IPS-NIHi7 (cell line): ENCODE data around the gene TFPI.
A peak's percentile ranks its signal among the peaks of the same experiment; 100 is the strongest.

Source experiments
- DNase-seq: peaks from one replicate; pipeline ENCODE4 v3.0.0; 2012; ENCODE audit warnings: mixed read lengths; ENCODE audit errors: extremely low spot score

Gene TFPI

DNA sequence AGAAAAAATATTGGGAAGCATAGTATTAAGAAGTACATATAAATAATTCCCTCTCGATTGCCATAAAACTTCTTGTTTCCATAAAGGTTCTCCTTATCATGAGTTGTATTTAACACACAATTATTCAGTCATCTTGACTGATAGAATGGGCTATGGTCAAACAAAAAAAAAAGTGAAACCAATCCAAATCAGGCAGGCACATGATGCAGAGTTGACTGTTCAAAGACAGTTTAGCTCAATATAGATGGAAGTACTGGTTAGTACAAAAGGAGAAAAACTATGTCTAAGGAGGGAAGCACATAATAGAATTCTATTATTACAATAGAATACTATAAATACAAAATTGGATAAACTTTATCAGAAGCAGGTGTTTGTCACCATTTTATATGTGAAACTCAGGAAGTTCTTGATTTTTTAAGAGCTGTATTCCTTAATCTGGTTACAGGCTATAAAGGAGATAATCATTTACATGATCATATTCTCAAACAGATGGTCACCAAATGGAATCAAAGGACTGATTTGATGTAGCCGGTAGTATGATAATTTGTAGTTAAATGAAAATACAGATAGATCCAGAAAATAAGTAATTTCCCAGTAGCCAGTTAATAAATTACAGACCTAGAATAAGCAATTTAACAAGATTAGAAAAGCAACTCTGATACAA lies 88.0 kb downstream of the TFPI start:
- no peak for DNase-seq

DNA sequence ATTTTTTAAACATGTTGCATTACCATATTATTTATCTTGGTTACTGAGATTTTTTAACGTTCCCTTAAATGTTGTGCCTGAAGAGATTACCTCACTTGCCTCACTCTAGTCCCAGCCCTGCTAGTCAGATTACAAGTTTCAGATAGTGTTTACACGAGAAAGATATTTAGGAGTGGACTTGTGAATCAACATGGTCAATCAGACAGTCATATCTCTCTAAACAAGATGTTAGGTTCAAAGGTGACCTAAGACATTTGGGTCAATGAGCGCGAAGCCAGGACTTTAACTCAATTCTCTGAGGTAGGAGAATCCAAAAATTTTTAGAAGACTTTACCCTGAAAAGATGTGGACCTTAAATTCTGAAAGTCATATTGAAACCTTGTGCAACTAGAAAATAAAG lies 91.4 kb downstream of the TFPI start:
- no peak for DNase-seq

DNA sequence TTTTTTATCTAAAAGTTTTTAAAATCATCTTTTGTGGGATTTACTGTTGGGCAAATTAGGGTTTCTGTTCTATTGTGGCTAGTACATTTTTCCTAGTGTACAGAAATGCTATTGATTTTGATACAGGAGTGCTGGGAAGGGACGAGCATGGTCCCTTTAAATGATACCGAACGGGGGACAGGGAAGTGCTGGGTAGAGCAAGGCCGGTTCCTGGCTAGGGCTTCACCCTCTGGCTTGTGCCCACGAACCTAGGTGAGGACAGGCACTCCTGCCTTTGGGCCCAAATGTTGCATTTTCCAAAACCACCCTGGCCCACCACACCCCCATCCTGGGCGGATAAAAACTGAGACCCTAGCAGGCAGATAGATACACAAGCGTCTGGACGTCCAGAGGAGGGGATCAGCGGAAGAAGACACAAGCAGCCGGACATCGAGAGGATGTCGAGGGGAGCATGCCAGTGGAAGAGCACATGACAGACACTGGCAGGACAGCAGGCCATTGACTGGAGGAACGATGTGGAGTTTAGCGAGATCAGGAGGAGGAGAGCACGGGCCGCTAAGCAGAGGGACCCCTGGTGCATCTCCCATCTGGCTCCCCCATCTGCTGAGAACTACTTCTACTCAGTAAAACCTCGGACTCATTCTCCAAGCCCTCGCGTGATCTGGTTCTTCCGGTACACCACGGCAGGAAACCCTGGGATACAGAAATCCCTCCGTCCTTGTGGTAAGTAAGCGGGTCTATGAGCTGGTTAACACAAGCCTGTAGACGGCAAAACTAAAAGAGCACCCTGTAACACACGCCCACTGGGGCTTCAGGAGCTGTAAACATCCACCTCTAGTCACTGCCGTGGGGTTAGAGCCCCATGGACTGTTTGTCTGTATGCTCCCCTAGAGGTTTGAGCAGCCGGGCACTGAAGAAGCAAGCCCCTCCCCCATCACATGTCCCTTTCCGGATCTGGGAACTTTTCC lies 92.7 kb downstream of the TFPI start:
- peak; percentile 63 for DNase-seq

DNA sequence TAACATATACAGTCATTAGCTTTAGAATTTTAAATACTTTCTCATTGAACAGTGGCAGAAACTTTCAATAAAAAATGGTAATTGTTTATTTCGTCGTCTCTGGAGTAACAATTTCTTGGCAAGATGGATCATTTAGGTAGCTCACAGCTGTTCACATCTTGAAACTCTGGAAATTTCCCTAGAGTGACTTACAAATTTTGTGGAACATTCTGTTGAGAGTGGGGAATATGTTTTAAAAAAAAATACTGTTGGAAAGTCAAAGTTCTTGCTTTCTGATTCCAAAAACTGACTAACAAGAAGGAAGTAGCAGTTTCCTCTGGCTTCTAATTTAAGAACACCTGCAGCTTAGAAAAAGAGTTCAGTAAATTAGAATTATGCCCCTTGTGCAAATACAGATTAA lies 95.0 kb downstream of the TFPI start:
- DNase-seq = no peak

DNA sequence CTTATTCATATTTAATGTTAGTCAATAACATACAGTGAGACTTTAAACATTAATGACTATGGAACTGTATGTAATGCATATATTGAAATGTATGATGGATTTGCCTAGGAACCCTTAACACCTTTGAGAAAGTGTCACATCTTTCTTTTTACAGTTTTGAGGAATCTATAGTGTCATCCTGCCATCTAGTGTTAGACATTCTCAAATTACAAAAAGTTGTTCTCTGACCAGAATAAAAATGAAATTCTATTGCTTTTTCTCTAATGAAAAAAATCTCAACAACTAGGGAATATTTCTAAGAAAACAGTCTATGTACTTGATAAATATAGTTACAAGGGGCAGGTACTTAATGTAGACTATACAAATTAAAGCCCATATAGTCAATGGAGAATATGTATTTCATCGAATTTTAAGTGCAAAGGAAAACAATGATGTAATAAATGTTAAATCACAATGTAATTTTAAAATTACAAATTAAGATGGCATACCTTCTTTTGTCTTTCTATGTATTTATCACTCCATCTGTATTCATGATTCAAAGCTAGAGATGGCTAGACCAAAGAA lies 101.1 kb downstream of the TFPI start:
- DNase-seq = peak; percentile 9

DNA sequence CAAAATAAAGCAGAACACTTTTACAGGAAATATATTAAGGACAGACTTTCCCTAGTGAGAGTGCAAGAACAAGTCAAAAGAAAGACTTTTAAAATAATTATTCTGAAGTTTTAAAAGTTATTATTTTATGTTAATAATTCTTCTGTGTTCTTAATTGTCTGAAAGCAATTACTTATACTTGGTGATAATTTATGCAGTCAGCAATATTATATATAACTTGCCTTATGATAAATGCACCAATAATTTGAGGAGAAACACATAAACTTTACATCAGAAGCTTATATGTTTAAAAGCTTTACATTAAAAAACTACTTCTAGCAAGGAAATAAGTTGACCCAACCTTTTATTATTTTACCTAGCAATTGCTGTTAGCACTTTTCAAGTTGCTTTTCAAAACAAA lies 102.7 kb downstream of the TFPI start:
- DNase-seq = no peak

DNA sequence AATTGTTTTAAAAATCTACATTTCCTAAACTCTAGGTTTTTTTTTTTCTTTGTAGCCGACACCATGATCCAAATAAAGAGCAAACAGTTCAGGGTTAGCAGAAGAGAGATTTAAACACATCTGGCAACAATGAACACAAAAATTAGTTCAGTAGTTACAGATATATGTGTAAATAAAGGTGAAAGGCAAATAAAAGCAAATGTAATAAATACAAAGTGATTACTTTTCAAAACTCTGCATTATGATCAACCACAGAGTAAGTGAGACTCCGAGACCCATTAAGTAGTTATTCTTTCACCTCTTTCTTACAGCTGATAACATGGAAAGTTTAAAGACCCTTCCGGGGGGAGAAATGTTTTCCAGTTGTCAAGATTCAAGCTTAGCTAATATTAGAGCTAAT lies 106.9 kb downstream of the TFPI start:
- DNase-seq = no peak

DNA sequence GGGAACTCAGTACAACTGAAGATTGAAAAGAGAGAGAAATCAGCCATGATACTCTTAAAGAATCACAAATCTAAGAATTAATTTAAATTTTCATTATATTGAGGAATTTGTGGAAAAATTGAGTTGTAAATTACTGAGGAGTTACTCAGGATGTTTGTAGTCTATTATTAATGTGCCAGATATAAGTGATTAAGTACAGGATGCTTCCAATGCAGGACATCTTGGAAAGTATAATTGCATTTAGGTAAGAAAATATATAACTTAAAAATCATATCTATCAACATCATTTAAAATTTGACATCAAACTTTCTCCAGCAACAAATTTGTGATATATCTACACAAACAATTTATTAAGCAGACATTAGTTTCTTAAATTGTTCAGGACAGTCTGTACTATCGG lies 107.5 kb downstream of the TFPI start:
- DNase-seq = no peak

DNA sequence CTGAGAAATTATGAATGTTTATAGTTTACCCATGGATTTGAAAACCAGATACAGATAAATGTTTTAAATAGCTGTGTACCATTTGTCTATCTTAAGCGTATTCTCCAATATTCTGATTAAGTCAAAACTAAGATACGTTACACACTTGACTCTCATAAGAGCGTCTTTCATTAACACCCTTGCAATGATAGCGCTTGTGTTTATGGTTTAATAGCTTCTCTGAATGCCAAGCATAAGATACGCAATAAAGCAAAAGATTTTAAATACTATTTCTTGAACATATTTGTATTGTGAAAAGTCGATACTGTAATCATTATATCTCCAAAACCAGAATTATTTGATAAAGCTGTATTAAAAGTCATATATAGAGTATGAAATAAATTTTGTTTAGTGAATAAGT lies 109.2 kb downstream of the TFPI start:
- no peak for DNase-seq

DNA sequence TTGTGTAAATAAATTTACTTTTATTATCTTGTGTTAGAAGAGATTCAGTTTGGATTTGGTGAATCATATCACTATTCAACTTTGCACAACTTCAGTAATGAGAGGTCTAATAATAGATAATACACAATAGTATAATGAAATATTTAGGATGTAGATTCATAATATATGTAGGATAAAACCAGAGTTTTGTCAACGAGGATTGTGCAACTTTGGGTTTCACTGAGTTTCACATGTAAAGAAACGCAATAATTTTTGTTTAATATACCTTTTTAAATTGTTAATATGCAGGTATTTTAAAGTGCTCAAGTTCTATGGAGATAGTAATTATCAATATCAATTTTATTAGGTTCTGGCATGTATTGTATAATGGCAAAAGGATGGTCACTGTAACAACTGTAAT lies 111.5 kb downstream of the TFPI start:
- DNase-seq = no peak

DNA sequence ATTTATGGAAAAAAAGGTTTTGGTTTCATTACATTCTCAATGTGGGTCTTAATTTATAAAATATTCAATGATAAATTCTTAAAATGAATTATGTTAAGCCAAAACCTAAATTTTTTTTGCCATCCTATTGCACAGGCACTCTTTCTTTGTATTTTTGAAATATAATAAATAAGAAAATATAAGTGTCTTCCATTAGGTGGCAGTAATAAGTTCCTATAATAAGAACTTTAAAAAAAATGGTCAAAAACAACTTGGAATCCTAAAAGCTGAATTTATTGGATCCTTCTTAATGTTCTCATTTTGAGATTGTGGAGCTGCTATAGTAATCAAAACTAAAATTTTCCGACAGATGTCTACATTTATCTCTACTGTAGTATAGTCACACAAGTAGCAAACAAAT lies 111.9 kb downstream of the TFPI start:
- DNase-seq = no peak

DNA sequence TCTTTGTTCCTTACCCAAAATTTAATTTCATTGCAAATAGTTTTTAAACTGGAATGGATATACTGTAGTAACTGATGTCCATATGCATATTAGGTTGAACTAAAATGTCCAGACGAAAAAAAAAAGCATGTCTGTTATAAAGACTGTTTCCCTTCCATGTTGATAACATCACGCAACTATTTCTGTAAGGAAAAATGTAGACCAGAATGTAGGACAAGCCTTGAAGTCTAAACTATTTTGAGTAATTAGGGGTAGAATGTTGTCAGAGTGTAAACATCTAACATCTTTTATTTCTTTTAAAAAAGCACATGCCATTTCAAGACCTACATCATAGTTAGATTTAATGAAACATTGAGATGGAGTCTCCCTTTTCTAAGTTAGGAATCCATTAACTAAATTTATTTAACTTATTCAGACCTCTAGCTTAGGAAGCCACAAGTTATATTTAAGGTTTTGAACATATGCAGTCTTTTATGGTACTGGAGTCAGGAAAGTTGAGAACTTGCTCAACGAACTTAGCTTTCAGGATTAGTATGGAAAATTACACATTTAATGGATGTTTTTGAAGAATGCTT lies 114.0 kb downstream of the TFPI start:
- DNase-seq = no peak

DNA sequence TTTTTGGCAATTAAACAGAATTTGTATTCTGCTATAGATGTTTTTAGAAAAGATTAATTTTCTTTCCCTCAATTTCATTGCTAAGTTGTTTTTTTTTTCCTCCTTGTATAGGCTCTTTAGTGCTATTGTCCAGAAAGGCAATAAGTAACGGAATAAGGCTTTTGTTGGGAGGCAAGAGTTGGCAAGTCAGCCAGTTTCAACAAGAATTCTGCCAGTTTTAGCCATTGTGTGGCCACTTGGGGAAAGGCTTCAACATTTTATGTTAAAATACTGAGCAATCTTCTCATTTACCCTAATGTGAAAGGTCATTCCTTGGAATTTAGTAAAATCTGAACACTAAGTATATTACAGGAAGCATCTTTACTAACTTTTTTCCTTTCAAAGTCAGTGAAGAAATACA lies 115.8 kb downstream of the TFPI start:
- DNase-seq = no peak

DNA sequence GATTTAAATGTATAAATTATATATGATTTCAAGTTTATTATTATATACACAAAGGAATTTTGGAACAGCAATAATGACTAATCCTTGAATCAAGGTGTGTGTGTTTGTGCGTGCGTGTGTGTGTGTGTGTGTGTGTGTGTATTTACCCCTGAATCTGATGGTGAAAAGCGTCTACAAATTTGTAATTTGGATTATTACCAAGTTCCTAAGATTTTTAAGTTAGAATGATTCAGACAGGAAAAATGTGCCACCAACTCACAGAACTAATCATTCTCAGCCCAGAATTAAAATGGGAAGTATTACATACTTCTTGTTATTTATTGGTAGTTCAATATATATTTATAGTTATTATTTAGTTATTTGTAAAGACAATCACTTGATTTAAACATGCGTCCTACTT lies 118.5 kb downstream of the TFPI start:
- no peak for DNase-seq

DNA sequence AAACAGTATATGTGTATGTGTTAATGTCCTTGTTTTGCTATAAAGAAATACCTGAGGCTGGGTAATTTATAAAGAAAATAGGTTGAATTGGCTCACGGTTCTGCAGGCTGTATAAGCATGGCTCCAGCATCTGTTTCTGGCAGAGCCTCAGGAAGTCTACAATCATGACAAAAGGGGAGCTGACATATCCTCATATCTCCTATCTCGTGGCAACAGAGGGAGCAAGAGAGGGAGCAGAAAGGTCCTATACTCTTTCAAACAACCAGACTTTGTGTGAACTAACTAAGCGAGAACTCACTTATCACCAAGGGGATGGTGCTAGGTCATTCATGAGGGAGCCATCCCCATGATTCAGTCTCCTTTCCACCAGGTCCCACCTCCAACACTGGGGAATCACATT lies 119.2 kb downstream of the TFPI start:
- DNase-seq = no peak

DNA sequence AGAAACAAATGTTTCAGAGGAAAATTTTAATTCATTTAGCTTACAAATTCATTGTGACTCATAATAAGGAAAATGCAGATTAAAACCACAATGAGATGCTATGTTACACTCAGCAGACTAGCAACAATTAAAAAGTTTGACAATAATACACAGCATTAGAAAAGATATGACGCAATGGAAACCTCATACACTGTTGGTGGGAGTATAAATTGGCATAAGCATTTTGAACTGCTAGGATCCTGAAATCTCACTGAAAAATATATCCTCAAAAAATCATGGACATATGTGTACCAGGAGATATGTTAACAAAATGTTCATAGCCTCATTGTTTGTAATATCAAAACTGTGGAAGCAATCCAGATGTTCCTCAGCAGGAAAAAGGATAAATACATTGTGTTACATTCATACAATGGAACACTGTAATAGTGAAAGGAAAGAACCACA lies 119.9 kb downstream of the TFPI start:
- no peak for DNase-seq

DNA sequence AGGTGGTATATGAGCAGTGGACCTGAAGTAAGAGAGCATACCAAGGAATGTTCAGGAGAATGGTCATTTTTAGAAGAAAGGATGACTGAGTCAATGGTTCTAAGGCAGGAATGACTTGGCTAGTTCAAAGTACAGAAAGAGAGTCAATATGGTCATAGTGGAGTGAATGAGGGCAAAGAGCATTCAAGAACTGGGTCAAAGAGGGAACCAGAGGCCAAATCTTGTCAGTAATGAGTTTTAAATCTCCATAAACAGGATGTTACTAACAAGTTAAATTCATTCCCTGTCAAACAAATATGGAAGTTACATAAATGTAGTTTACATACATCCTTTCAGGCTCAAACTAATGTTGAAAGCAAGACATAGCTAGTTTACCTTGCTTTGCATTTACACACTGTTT lies 122.3 kb downstream of the TFPI start:
- DNase-seq = no peak

DNA sequence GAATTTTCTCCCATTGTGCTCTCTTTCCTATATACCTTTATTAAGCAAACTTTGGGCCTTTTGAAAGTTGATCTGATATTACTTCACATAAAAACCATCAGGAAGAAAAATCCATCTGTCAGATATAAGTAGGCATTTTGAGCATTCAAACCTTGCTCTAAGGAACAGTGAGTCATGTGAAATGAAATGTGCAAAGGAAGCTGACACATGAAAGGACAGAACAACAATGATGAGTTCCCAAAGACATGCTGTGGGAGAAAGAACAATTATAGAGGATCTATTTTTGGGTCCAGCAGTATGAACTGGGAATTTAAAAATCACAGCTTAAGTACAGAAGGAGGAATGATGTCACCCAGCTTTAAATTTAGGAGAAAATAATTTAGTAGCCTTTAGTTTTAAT lies 124.2 kb downstream of the TFPI start:
- DNase-seq = no peak

DNA sequence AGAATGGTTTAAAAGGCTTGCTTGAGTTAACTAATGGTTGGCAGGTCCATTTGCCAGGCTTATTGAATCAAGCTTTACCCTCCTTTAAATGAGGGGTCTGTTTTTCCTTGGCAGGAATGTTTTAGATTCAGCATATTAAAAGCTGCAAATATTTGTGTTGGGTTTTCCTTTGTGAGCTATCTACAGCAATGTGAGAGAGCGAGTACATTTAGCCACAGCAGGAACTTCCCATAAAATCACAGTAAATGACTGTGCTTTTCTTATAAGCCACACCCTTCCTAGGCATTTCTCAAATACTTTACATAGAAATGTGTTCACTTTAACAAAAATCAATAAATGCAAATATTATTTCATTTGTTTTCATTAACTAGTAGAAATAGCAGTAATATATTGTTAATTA lies 130.1 kb downstream of the TFPI start:
- no peak for DNase-seq

DNA sequence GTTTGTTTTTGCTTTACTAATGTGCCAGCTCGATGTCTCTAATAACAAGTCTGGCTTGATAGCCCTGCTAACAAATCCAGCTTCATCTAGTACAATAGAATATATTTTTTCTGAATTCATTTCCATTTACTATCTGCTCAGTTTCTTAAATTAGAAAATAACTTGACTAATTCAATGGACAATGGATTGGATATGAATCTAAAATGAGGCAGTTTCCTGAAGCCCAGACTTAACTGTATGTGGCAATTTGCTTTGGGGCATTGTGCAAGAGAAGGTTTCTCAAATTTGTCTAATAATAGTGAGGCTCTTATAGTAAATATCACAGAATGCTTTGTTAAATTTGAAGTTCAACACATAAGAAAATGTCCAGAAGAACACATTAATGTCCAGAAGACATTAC lies 132.0 kb downstream of the TFPI start:
- DNase-seq = no peak

DNA sequence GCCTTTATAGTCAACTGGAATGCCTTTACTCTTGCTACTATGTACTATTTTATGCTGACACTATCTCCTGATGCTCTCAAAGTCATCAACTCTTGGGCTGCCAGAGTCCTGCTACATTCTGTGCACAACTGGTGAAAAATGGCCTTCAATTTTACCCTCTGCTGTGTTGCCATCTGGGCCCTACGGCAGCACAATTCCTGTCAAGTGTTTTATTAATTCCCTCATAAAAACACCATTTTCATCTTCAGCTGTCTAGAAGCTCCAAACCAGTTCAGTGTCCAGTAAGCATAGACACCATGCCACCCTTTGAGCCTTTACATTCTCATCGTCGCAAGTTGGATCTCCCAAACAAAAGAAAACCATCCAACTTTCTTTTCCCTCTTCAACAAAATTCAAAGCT lies 132.7 kb downstream of the TFPI start:
- DNase-seq = no peak

DNA sequence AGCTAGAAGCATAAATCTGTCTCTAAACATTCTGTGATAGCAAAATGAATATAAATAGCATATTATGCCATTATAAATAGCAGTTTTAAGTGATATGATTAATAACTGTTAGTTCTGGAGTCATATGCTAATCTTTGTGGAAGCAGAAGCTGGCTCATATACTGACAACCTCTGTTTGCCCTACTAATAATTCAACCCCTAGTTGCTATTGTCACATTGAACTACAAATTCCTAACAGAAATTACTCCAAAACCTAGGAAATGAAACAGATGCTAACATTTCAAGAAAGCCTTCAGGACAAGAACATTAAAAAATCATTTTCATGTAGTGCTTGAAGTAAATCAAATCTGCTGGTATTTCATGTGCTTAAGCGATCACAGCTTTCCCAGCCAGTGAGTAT lies 134.4 kb downstream of the TFPI start:
- no peak for DNase-seq

DNA sequence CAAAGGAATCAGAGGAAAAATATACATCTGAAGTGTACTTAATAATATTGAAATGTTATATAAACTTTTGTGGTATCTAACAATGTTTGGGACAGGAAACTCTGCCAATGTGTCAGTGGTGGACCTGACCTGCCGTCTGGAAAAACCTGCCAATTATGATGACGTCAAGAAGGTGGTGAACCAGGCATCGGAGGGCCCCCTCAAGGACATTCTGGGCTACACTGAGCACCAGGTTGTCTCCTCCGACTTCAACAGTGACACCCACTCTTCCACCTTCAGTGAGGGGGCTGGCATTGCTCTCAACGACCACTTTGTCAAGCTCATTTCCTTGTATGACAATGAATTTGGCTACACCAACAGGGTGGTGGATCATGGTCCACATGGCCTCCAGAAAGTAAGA lies 138.8 kb downstream of the TFPI start:
- DNase-seq = no peak
